Measurements from ENCODE around the gene RABGAP1L. TPM values are rescaled to one million over a fixed set of nuclear protein-coding genes. Genes with fewer than 3 reads are reported as not detected.

The RABGAP1L gene
- total and polyA plus RNA-seq, 2 of the 8 experiments (the other 6 are each of a cell fraction or from before 2014, with no cell fraction given), result 33.3 to 156 TPM

DNA sequence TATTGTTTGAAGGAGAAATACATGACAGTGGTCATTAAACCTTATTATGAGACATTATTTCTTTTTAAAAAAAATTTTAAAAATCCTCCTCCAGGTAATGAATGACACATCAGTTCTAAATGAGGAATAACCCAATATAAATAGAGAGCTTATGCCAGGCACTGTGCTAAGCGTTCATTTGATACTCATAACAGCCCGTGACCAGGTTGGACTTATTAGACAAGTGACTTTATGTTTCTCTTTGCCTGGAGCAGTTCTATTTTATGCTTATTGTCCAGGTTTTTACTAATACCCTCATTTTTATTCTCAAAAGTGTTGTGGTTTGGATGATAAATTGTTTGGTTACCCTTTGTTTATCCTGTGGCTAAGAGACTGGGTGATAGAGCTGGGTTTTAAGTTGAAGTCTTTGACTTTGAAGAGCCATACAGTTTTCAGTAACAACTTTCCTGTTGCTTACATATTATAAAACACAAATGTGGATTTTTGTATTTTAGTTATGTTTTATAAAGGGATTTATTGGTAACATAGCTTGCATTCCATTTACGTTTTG, 84.2 kb downstream of the RABGAP1L start:
- Histone ChIP-seq H3K9me3 (ENCODE audit: insufficient read depth in 2 of 2, low read depth in 1 of 2, low read length in 1 of 2) (no peaks in the 10 kb centered on the region), H4K91ac (replicated peaks; ENCODE audit: insufficient read length, low read length) (no peak overlapping the region), H3K14ac (ENCODE audit: insufficient read length) (no peak overlapping the region), H2AFZ (ENCODE audit: low read length) (no peak overlapping the region), H4K20me1 (replicated peaks in 1 of 2; ENCODE audit: control insufficient read depth in 1 of 2, insufficient read depth in 2 of 2, low read length in 2 of 2) (no peaks in the 10 kb centered on the region), H2AK5ac (ENCODE audit: low read depth, low read length) (no peak overlapping the region), H3K36me3 (ENCODE audit: control insufficient read depth in 2 of 4, insufficient read depth in 4 of 4, low read length in 3 of 4) (peaks cover 0 to 27% (median 0%) of the 10 kb centered on the region in 4 experiments; a peak in 3 of 8 replicates), H3K4me3 (ENCODE audit: extremely low read depth in 1 of 4, insufficient read depth in 2 of 4, low read depth in 3 of 4, low read length in 4 of 4) (no peak overlapping the region), H2BK20ac (ENCODE audit: low read length) (no peak overlapping the region), H3K79me1 (ENCODE audit: low read depth, low read length) (no peaks in the 10 kb centered on the region), H2BK5ac (ENCODE audit: low read depth, low read length) (no peak overlapping the region), H3K79me2 (ENCODE audit: control insufficient read depth in 1 of 2, insufficient read depth in 2 of 2, low read length in 2 of 2) (no peaks in the 10 kb centered on the region; a peak in 1 of 4 replicates), H3K27me3 (replicated peaks in 1 of 4; ENCODE audit: control insufficient read depth in 3 of 4, extremely low read depth in 1 of 4, insufficient read depth in 3 of 4, low read length in 3 of 4) (no peaks in the 10 kb centered on the region), H4K8ac (ENCODE audit: extremely low read depth, insufficient read depth, low read length) (no peak overlapping the region), H3K9ac (replicated peaks in 1 of 4; ENCODE audit: extremely low read depth in 1 of 4, low read depth in 3 of 4, low read length in 3 of 4) (no peak overlapping the region), H3K23me2 (ENCODE audit: low read depth, low read length) (no peaks in the 10 kb centered on the region), H3K18ac (ENCODE audit: extremely low read depth, low read length) (no peak overlapping the region), H3K4me1 (replicated peaks in 1 of 4; ENCODE audit: control insufficient read depth in 3 of 4, insufficient read depth in 4 of 4, low read length in 3 of 4) (no peaks in the 10 kb centered on the region), H3K4me2 (ENCODE audit: insufficient read depth in 1 of 2, low read depth in 2 of 2, low read length in 2 of 2) (no peak overlapping the region), H3K4ac (replicated peaks; ENCODE audit: insufficient read length, low read depth, low read length) (no peak overlapping the region), H2BK12ac (ENCODE audit: low read depth, low read length) (no peak overlapping the region), H4K5ac (ENCODE audit: insufficient read length, low read depth, low read length) (no peak overlapping the region), H3K56ac (replicated peaks; ENCODE audit: insufficient read length, low read depth, low read length) (no peak overlapping the region), H2BK120ac (replicated peaks; ENCODE audit: low read depth, low read length) (no peak overlapping the region), H3K23ac (ENCODE audit: insufficient read length) (no peak overlapping the region), H2BK15ac (ENCODE audit: low read length) (no peak overlapping the region), H3K27ac (ENCODE audit: low read depth, low read length) (no peak overlapping the region)
- no peak for FAIRE-seq
- TF ChIP-seq KDM1A (IDR thresholded peaks at IDR 0.05; ENCODE audit: borderline replicate concordance, low read length) (no peak), KDM5A (IDR thresholded peaks at IDR 0.05; ENCODE audit: low read length) (no peak), EGR1 (IDR thresholded peaks at IDR 0.05; ENCODE audit: borderline replicate concordance, low read depth, low read length) (no peak), SP4 (IDR thresholded peaks at IDR 0.05; ENCODE audit: low read length) (no peak), POLR2AphosphoS5 (IDR thresholded peaks at IDR 0.05; ENCODE audit: low read depth, low read length) (no peak)
- ChIA-PET POLR2A (ENCODE audit: partially characterized antibody) (interaction anchor here (1.5 kb wide), 1 partner anchor 375 kb away, joined by 4 read pairs; the partner anchor contains the start of genes GAS5 and ZBTB37), CTCF (ENCODE audit: partially characterized antibody) (no interaction called here)
- no peak for DNase-seq (ENCODE audit: low read depth in 1 of 2, low spot score in 2 of 2)
- WGBS, 2 experiments (ENCODE audit: extremely low coverage in 1 of 2, insufficient coverage in 1 of 2, insufficient read length in 1 of 2, insufficient replicate concordance in 2 of 2, low coverage in 1 of 2, low lambda C conversion rate in 2 of 2, missing lambda C conversion rate in 1 of 2), result 78% methylated on average over 3 of the region's 3 CpGs; no CpG with 5 or more reads in 1 of the 2 experiments

All from H1 (cell line).